DND-41 (cell line): ENCODE data around the gene CFAP107.

ENCODE experiments used
- ATAC-seq: fragments of 200-7000 bp; cut with Tn5 transposase; 3 replicates; pipeline ENCODE4 v1.9.1; 2021; ENCODE audit warnings: low read depth; ENCODE audit not compliant: insufficient read depth
- DNase-seq: peaks from one replicate; pipeline ENCODE4 v3.0.0-alpha.2; 2020
- H2AFZ ChIP-seq: 2 replicates; pipeline ENCODE4 v1.6.0; 2012; ENCODE audit warnings: low read depth, low read length
- H3K27ac ChIP-seq: 2 replicates; pipeline ENCODE4 v1.5.1; 2012; ENCODE audit warnings: low read length, inconsistent platforms
- H3K27me3 ChIP-seq: fragments of 200-600 bp; sonication (generic); 2 replicates; pipeline ENCODE4 v1.6.0; 2012; ENCODE audit warnings: low read length, mild to moderate bottlenecking, inconsistent platforms; ENCODE audit not compliant: insufficient read depth, poor library complexity
- H3K36me3 ChIP-seq: 2 replicates; pipeline ENCODE4 v1.5.1; 2012; ENCODE audit warnings: low read length, inconsistent platforms; ENCODE audit not compliant: insufficient read depth
- H3K4me1 ChIP-seq: 2 replicates; pipeline ENCODE4 v1.5.1; 2012; ENCODE audit warnings: mild to moderate bottlenecking, low read length; ENCODE audit not compliant: insufficient read depth
- H3K4me2 ChIP-seq: 2 replicates; pipeline ENCODE4 v1.6.0; 2012; ENCODE audit warnings: mild to moderate bottlenecking, moderate library complexity, low read length, inconsistent platforms; ENCODE audit not compliant: insufficient read depth
- H3K4me3 ChIP-seq, 2 experiments: fragments of 200-600 bp in 1 of 2; shearing (Covaris generic) in 1 of 2; 2 replicates each; pipeline ENCODE4 v1.5.1; 2012 to 2016; ENCODE audit warnings: inconsistent platforms in 2 of 2, low read length in 2 of 2, mild to moderate bottlenecking in 2 of 2, low read depth in 1 of 2, moderate library complexity in 1 of 2
- H3K79me2 ChIP-seq: 2 replicates; pipeline ENCODE4 v1.6.0; 2012; ENCODE audit warnings: low read length, inconsistent platforms; ENCODE audit not compliant: insufficient read depth
- H3K9ac ChIP-seq: 2 replicates; pipeline ENCODE4 v1.6.0; 2012; ENCODE audit warnings: low read depth, mild to moderate bottlenecking, inconsistent platforms, low read length, moderate library complexity
- H3K9me3 ChIP-seq: 2 replicates; pipeline ENCODE4 v1.5.1; 2012; ENCODE audit warnings: low read length, moderate library complexity, mild to moderate bottlenecking, inconsistent platforms; ENCODE audit not compliant: insufficient read depth, severe bottlenecking
- H4K20me1 ChIP-seq: 2 replicates; pipeline ENCODE4 v1.6.0; 2012; ENCODE audit warnings: low read length; ENCODE audit not compliant: insufficient read depth
- EZH2 ChIP-seq: IDR thresholded peaks from 3 replicates; pipeline ENCODE4 v1.6.1; 2012; ENCODE audit warnings: borderline replicate concordance, low read depth, mild to moderate bottlenecking, moderate library complexity, low read length, inconsistent platforms; ENCODE audit not compliant: severe bottlenecking
- TF ChIP-seq, protein P1 (sequence below): IDR thresholded peaks from 2 replicates; pipeline ENCODE4 v1.5.1; 2012; ENCODE audit warnings: borderline replicate concordance, low read length, moderate library complexity, mild to moderate bottlenecking; ENCODE audit not compliant: poor library complexity, severe bottlenecking; ENCODE audit errors: extremely low read depth

Gene CFAP107

DNA sequence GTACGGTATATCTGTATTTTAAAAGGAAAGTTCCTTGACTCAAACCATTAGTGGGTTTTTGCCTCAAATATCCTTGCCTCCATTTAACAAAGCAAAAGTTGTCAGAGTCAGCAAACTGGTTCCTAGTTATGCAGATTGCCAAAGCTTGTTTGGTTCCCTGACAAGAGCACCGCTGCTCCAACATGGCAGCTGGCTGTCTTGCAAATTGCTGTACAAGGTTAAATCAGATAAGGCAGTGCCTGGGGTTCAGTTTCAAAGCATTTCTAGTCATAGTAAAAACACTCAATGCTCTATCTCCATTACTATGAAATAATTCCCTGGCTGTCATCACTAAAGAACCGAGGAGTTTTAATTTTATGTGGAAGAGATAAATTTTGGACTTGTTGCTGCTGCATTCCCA, 11.3 kb upstream of the CFAP107 start:
- Histone ChIP-seq H3K79me2 (no peaks in the 10 kb centered on the region), H3K36me3 (no peaks in the 10 kb centered on the region), H3K9ac (no peak overlapping the region), H3K27me3 (peaks cover 3% of the 10 kb centered on the region), H4K20me1 (no peaks in the 10 kb centered on the region), H3K4me1 (no peaks in the 10 kb centered on the region), H3K9me3 (peaks cover 4% of the 10 kb centered on the region), H3K27ac (no peak overlapping the region), H3K4me2 (no peak overlapping the region), H3K4me3 (no peak overlapping the region), H2AFZ (no peak overlapping the region)
- ATAC-seq (no peak), DNase-seq (no peak)
- no peak for TF ChIP-seq EZH2
- TF ChIP-seq, protein P1, sequence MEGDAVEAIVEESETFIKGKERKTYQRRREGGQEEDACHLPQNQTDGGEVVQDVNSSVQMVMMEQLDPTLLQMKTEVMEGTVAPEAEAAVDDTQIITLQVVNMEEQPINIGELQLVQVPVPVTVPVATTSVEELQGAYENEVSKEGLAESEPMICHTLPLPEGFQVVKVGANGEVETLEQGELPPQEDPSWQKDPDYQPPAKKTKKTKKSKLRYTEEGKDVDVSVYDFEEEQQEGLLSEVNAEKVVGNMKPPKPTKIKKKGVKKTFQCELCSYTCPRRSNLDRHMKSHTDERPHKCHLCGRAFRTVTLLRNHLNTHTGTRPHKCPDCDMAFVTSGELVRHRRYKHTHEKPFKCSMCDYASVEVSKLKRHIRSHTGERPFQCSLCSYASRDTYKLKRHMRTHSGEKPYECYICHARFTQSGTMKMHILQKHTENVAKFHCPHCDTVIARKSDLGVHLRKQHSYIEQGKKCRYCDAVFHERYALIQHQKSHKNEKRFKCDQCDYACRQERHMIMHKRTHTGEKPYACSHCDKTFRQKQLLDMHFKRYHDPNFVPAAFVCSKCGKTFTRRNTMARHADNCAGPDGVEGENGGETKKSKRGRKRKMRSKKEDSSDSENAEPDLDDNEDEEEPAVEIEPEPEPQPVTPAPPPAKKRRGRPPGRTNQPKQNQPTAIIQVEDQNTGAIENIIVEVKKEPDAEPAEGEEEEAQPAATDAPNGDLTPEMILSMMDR: no peak

DNA sequence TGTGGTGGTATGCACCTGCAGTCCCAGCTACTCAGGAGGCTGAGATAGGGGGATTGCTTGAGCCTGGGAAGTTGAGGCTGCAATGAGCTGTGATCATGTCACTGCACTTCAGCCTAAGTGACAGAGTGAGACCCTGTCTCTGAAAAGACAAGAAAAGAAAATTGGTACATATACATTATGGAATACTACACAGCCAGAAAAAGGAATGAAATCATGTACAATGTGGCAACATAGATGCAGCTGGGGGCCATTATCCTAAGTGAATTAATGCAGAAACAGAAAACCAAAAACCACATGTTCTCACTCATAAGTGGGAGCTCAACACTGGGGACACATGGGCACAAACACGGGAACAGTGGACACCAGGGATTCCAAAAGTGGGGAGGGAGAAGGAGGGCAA, 7.1 kb upstream of the CFAP107 start:
- ATAC-seq (no peak), DNase-seq (no peak)
- Histone ChIP-seq H3K79me2 (no peaks in the 10 kb centered on the region), H3K9me3 (no peaks in the 10 kb centered on the region), H3K4me2 (no peak overlapping the region), H3K36me3 (no peaks in the 10 kb centered on the region), H4K20me1 (no peaks in the 10 kb centered on the region), H3K27ac (no peak overlapping the region), H3K4me3 (no peak overlapping the region), H3K4me1 (no peaks in the 10 kb centered on the region), H2AFZ (no peak overlapping the region), H3K27me3 (peaks cover 3% of the 10 kb centered on the region), H3K9ac (no peak overlapping the region)
- no peak for TF ChIP-seq EZH2
- TF ChIP-seq, protein P1: no peak

DNA sequence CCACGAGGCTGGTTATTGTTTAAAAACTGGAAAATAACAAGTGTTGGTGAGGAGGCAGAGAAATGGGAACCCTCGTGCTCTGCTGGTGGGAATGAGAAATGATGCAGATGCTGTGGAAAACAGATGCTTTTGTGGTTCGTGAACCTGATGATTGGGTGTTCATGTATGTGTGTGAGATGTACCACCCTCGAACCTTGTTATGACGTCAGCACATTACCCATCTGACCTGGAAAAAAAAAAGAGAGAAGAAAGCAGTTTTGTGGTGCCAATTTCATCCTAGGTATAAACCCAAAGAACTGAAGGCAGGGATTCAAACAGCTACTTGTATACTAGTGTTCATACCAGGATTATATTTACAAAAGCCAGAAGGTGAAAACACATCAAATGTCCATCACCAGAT, 6.4 kb upstream of the CFAP107 start:
- H3K79me2 ChIP-seq: no peaks in the 10 kb centered on the region
- no peak overlapping the region for H3K4me3 ChIP-seq
- no peak for ATAC-seq
- H2AFZ ChIP-seq: no peak overlapping the region
- TF ChIP-seq EZH2: no peak
- TF ChIP-seq, protein P1: no peak
- H3K9me3 ChIP-seq: no peaks in the 10 kb centered on the region
- no peak for DNase-seq
- H4K20me1 ChIP-seq: no peaks in the 10 kb centered on the region
- H3K36me3 ChIP-seq: no peaks in the 10 kb centered on the region
- H3K27me3 ChIP-seq: peaks cover 3% of the 10 kb centered on the region
- H3K27ac ChIP-seq: no peak overlapping the region
- no peaks in the 10 kb centered on the region for H3K4me1 ChIP-seq
- no peak overlapping the region for H3K4me2 ChIP-seq
- H3K9ac ChIP-seq: no peak overlapping the region

DNA sequence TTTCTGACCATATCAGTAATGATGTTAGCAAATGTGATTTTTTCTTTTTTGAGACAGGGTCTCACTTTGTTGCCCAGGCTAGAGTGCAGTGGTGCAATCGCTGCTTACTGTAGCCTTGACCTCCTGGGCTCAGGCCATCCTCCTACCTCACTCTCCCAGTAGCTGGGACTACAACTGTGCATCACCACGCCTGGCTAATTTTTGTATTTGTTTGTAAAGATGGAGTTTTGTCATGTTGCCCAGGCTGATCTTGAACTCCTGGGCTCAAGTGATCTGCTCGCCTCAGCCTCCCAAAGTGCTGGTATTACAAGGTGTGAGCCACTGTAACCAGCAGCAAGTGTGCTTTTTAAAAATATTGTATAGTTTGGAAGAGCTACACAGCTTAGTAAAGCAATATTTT, 4.1 kb upstream of the CFAP107 start:
- H3K27me3 ChIP-seq: peaks cover 9% of the 10 kb centered on the region
- H3K36me3 ChIP-seq: no peaks in the 10 kb centered on the region
- no peak overlapping the region for H3K27ac ChIP-seq
- peaks cover 7% of the 10 kb centered on the region; the same call in 1 of the 2 replicates for H3K4me1 ChIP-seq
- no peak overlapping the region for H2AFZ ChIP-seq
- no peaks in the 10 kb centered on the region for H3K9me3 ChIP-seq
- ATAC-seq: no peak
- no peak for DNase-seq
- no peaks in the 10 kb centered on the region for H3K79me2 ChIP-seq
- no peaks in the 10 kb centered on the region for H4K20me1 ChIP-seq
- H3K4me3 ChIP-seq: no peak overlapping the region
- TF ChIP-seq, protein P1: no peak
- TF ChIP-seq EZH2: no peak
- no peak overlapping the region for H3K9ac ChIP-seq
- no peak overlapping the region for H3K4me2 ChIP-seq
